Ascending aorta (tissue), 2 donors: Measurements from ENCODE around the gene SLC13A2. TPM values are rescaled to one million over a fixed set of nuclear protein-coding genes. Genes with fewer than 3 reads are reported as not detected.

Experiments
- DNase-seq, 2 donors: peaks; one replicate each; pipeline ENCODE4 v3.0.0-alpha.2; 2019; ENCODE audit warnings: low spot score in 2 of 2
- H3K27ac ChIP-seq, 2 donors: fragments of 200-600 bp; sonication (generic); one replicate each; pipeline ENCODE4 v1.5.1; 2016 to 2017; ENCODE audit warnings: mild to moderate bottlenecking in 1 of 2
- H3K27me3 ChIP-seq: fragments of 200-600 bp; sonication (generic); one replicate; pipeline ENCODE4 v1.5.1; 2017
- H3K36me3 ChIP-seq, 2 donors: fragments of 200-600 bp; sonication (generic); one replicate each; pipeline ENCODE4 v1.5.1; 2016
- H3K4me1 ChIP-seq, 2 donors: fragments of 200-600 bp; sonication (generic); one replicate each; pipeline ENCODE4 v1.5.1; 2016 to 2017; ENCODE audit warnings: mild to moderate bottlenecking in 1 of 2
- H3K4me3 ChIP-seq, 2 donors: fragments of 200-600 bp; sonication (generic); one replicate each; pipeline ENCODE4 v1.5.1; 2016 to 2017; ENCODE audit warnings: mild to moderate bottlenecking in 1 of 2
- H3K9me3 ChIP-seq, 2 donors: fragments of 200-600 bp; sonication (generic); one replicate each; pipeline ENCODE4 v1.5.1; 2016
- CTCF ChIP-seq, 3 experiments: fragments of 200-600 bp in 2 of 3; fragments of 450-650 bp in 1 of 3; sonication (generic) in 2 of 3; IDR thresholded peaks; one replicate each; pipeline ENCODE4 v1.5.1; 2016 to 2019; ENCODE audit warnings: antibody characterized with exemption in 3 of 3, mild to moderate bottlenecking in 1 of 3, moderate library complexity in 1 of 3
- intact Hi-C: fragments of 100-400 bp; cut with DNase I; formaldehyde crosslinking; loops from one replicate; pipeline ENCODE4 v1.15.1; 2023
- total RNA-seq: library from RNA; depleted of rRNA; stranded (reverse); fragments of >200 nt; gene quantifications from one replicate; pipeline ENCODE4 v1.1.0, GENCODE V29; 2016

The SLC13A2 gene
- total RNA-seq, 1 donor from 2014 or later, result not detected

GRCh38 chr17:28474111-28474531 lies 677 bp downstream of the SLC13A2 start:
- TF ChIP-seq CTCF (IDR thresholded peaks at IDR 0.05), result no peak
- H3K9me3 ChIP-seq, result no peaks in the 10 kb centered on the region
- intact Hi-C loops, result no loop called here
- DNase-seq, result peak in 1 of 2 donors; percentile 28
- H3K27me3 ChIP-seq, result no peaks in the 10 kb centered on the region
- no peaks in the 10 kb centered on the region for H3K36me3 ChIP-seq
- no peak overlapping the region for H3K27ac ChIP-seq
- H3K4me3 ChIP-seq, result no peak overlapping the region
- H3K4me1 ChIP-seq, result no peaks in the 10 kb centered on the region

- peak in 1 of 2 donors; percentile 13 for DNase-seq
- intact Hi-C loops, result no loop called here
- no peaks in the 10 kb centered on the region for H3K4me1 ChIP-seq
- H3K36me3 ChIP-seq, result no peaks in the 10 kb centered on the region
- no peaks in the 10 kb centered on the region for H3K9me3 ChIP-seq
- H3K27ac ChIP-seq, result no peak overlapping the region
- H3K4me3 ChIP-seq, result no peak overlapping the region
- no peaks in the 10 kb centered on the region for H3K27me3 ChIP-seq
- no peak for TF ChIP-seq CTCF (IDR thresholded peaks at IDR 0.05)
These were observed 1.9 kb downstream of the SLC13A2 start for GRCh38 chr17:28475151-28475900.

GRCh38 chr17:28476076-28476865 lies 2.8 kb downstream of the SLC13A2 start:
- intact Hi-C loops, result no loop called here
- no peak overlapping the region for H3K4me3 ChIP-seq
- no peaks in the 10 kb centered on the region for H3K9me3 ChIP-seq
- no peaks in the 10 kb centered on the region for H3K27me3 ChIP-seq
- no peaks in the 10 kb centered on the region for H3K4me1 ChIP-seq
- DNase-seq, result no peak
- no peak overlapping the region for H3K27ac ChIP-seq
- no peak for TF ChIP-seq CTCF (IDR thresholded peaks at IDR 0.05)
- H3K36me3 ChIP-seq, result no peaks in the 10 kb centered on the region

- H3K4me1 ChIP-seq, result no peaks in the 10 kb centered on the region
- intact Hi-C loops, result no loop called here
- no peak for TF ChIP-seq CTCF (IDR thresholded peaks at IDR 0.05)
- no peaks in the 10 kb centered on the region for H3K9me3 ChIP-seq
- no peaks in the 10 kb centered on the region for H3K36me3 ChIP-seq
- no peak overlapping the region for H3K4me3 ChIP-seq
- H3K27ac ChIP-seq, result no peak overlapping the region
- no peaks in the 10 kb centered on the region for H3K27me3 ChIP-seq
- no peak for DNase-seq
These were observed 4.5 kb downstream of the SLC13A2 start for GRCh38 chr17:28477928-28478327.

GRCh38 chr17:28478712-28479615 lies 5.5 kb downstream of the SLC13A2 start:
- DNase-seq, result no peak
- no peaks in the 10 kb centered on the region for H3K4me1 ChIP-seq
- intact Hi-C loops, result no loop called here
- H3K4me3 ChIP-seq, result no peak overlapping the region
- H3K27ac ChIP-seq, result no peak overlapping the region
- no peaks in the 10 kb centered on the region for H3K9me3 ChIP-seq
- H3K36me3 ChIP-seq, result no peaks in the 10 kb centered on the region
- no peak for TF ChIP-seq CTCF (IDR thresholded peaks at IDR 0.05)
- no peaks in the 10 kb centered on the region for H3K27me3 ChIP-seq
